HG02973 (cell line): ENCODE data around the gene IL1RAPL1.

Source experiments
- ATAC-seq: cut with Tn5 transposase; IDR thresholded peaks from one replicate; pipeline ENCODE4 v1.9.1; 2021; ENCODE audit warnings: moderate library complexity; ENCODE audit not compliant: unreplicated experiment

The IL1RAPL1 gene

DNA sequence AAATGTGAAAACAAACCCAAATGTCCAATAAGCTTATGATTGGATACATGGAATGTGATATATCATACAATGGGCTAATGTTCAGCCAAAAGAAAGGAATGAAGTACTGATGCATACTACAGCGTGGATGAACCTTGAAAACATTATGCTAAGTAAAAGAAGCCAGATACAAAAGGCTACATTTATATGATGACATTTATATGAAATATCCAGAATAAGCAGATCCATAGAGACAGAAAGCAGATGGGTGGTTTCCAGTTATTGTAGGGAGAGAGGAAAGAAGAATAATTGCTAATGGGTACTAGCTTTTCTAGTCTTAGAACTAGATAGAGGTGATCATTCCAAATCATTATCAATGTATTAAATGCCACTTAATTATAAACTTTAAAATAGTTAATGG, 801.3 kb downstream of the IL1RAPL1 start:
- ATAC-seq = no peak

DNA sequence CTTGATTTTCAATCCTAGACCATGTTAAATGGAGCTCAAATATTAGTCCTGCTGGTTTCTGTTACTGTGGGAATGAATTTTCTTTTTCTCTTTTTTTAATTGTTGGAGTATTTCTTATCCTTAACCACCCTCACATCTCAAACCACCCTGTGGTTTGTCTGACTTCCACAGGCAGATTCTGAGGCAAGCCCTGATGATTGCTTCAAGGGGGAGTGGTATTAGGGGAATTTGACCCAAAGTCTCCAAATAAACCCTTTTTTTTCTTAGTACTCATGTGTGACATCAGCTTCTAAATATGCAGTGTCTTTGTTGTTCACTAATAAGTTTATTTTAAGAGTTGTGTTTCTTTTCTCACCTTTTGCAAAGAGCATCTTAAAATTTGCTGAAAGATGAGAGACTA, 810.3 kb downstream of the IL1RAPL1 start:
- no peak for ATAC-seq

DNA sequence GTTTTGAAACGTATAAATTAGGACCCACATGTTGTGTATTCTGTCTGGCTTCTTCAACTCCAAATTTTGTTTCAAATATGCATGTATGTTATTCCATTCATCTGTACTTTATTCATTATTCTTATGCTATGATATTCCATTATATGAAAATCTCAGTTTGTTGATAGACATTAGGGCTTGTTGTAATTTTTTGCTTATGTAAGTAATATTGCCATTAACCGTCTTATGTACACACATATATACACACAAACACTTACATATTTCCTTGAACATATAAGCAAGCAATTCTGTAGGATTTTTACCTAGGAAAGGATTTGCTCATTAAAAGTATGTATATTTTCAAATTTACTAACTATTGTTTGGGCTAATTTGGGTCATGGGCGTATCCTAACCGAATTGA, 820.1 kb downstream of the IL1RAPL1 start:
- ATAC-seq = no peak

DNA sequence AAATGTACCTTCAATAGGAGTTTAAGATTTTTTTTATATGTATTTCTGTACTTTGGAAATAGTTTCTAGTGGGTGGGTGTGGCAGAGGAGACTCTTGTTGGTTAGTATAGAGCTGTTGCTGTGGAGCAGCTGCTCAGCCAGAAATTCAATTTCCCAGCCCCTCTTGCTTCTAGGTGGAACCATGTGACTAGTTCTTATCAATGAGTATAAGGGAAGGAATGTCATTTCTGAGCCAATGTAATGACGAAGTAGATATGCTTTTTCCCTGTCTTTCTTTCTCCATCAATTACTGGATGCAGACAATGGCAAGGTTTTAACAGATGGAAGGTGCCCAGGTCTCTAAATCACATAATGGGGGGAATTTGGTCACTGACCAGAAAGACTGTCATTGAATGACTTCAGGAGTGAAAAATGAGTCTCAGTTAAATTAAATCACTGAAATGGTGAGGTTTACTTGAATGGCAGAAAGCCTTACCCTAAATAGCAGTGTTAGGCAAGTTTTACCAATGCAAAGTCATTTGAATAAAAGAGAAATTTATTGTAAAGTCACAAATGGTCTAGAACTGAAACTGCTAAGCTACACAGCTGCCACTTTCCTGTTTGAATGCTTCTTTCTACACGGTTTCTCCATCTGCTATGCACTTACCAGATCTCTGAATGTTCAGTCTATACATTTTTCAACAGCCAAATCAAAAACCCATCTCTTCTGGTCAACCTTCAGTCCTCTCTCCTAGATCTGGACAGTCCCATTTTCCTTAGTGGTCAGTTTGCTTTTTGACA, 832.7 kb downstream of the IL1RAPL1 start:
- ATAC-seq = no peak

DNA sequence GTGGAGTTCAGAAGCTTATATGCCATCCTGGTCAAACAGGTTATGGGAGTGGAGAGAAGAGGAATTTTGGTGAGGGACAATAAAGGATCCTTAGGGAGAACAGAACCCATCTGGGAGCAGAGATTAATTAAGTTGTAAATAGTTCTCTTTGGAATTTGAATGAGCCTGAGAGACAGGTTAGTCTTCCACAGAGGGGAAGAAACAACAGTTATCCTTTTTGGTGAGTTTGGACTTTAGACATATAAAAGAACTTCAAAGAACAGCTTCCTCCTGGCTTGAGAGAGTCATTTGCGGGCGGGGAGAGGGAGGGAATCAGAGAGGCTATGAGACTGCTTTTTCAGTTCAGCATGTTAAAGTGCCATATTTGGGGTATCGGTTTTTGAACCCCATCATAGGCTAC, 834.8 kb downstream of the IL1RAPL1 start:
- no peak for ATAC-seq

DNA sequence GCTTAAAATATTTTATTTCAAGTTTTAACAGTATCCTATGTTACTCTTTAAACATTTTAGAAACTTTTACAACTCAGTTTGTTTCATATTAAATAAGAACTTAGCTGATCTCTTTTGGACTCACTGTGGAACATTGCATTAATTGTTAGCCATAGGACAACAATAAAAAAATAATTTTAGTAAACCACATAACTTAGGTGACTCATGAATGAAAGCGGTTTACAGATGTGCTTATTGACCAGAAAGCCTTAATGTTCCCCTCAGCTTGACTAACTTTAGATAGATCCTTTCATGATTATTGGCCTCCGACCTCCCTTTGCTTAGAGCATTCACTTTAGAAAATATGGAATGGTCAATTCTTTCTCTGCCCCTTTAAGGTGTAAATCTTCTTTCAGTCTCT, 844.6 kb downstream of the IL1RAPL1 start:
- no peak for ATAC-seq

DNA sequence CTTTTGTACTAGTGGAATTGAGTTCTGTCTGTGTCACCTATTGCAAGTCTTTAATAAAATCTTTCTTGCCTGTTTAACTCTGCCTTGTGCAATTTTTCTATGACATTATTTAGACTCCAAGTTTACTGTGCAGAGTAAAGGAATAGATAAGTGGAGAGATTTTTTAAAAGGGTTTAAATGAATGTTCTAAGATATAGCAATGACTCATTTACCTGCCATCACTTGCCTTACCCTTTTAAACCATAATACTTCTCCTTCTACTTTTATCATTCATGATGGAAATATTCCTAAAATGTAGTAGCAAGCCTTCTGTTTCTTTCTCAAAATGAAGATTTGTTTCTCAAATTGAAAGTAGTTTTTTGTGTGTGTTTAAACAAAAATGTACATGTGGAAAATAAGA, 845.3 kb downstream of the IL1RAPL1 start:
- no peak for ATAC-seq

DNA sequence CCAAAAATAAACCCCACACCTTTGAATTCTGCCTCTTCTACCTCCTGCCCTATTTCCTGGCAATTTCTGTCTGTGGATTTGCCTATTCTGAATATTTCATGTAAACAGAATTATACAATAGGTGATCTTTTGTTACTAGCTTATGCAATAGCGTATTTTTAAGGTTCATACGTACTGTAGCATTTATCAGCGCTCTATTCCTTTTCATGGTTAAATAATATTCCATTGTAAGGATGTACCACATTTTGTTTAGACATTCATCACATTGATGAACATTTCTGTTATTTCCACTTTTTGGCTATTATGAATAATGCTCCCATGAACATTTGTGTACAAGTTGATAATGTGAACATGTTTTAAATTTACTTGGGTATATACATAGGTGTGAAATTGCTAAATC, 847.7 kb downstream of the IL1RAPL1 start:
- ATAC-seq = no peak

DNA sequence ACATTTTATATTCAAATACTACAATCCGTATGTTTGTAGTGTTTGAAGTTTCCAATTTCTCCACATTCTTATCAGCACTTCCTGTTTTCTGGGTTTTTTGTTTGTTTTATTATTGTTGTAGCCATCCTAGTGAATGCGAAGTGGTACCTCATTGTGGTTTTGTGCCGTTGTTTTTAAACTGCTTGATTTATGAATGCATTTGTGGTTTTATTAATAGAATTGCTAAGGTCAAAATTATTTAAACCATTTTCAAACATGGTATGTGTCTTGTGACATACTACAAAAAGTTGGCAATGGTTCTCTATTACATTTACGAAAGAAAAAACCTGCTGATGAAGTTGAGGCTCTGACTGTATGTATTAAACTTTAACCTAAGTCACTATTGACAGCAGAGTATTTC, 848.1 kb downstream of the IL1RAPL1 start:
- no peak for ATAC-seq

DNA sequence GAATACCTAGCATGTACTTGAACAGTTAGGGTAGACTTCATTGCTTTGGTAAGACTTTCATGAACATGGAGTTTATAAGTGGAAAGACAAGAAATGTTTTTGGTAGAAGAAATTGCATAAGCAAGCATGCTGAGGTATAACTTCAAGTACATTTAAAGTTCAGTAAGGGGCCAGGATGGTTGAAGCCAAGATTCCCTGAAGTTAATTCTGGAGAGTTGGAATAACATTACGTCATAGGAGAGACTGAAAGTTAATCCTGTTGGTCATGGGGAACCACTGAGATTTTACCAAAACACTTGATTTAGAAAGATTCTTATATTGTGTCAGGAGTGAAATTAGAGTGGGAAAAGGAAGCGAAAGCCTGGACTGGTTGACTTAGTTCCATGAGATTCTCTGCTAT, 860.6 kb downstream of the IL1RAPL1 start:
- ATAC-seq = no peak

DNA sequence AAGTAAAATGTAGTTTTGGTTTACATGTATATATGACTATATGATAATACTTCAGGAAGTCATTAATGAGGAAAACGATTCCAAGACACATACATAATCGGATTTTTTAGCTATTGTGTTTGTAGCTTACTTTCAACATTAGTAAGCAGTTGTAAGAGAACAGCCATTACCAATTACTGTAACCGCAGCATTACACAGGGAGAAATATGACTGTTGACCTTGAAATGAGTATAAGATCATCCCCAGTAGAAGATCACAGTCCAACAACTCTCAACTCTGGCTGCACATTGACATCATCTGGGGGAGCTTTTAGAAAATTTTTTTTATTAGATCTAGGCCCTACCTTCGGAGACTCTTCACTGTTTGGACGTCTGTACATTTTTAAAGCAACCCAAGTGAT, 866.1 kb downstream of the IL1RAPL1 start:
- ATAC-seq = no peak

DNA sequence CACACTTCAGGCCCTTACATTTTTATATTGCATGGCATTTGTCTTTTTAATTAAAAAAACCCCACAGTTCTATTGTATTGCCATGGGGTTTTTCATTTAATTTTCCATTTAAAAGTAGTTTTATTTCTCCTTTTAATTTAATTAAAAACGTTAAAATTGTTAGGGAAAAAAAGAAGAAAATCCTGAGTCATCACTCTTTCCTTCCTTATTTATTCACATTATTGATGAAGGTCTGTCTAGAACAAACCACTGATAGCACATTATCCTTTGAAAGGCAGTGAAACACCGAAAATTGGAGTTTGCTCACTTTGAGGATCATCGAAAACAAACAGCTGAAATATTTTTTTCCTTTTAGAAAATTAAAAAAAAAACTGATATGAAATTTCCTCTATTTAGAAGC, 868.5 kb downstream of the IL1RAPL1 start:
- no peak for ATAC-seq

DNA sequence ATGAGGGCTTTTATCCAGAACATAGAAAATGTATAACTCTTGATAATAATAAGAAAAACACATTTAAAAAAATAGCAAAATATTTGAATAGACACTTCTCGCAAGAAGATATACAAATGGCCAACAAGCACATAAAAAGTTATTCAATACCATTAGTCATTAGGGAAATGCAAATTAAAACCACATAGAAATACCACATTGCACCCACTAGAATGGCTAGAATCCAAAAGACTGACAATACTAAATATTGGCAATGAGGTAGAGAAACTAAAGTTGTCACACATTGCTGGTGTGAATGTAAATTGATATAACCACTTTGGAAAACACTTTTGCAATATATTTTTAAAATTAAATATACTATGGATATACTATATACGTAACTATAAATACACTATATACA, 873.8 kb downstream of the IL1RAPL1 start:
- no peak for ATAC-seq

DNA sequence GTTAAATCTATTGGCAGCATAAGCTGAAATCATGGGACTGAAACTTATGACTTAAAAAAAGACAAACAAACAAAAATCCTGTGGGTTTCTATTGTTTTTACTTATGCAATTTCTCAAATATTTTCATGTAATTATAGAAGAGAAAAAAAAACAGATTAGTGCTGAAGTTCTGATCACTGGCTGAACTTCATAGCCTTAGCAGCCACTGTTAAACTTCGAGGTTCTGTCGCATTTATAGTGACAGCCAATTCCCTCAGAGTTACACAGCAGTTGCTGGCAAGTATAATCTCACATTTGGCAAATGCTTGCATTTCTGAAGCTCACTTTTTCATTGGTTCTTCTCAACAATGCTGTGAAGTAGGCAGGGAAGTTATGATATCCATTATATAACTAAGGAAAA, 879.2 kb downstream of the IL1RAPL1 start:
- no peak for ATAC-seq

DNA sequence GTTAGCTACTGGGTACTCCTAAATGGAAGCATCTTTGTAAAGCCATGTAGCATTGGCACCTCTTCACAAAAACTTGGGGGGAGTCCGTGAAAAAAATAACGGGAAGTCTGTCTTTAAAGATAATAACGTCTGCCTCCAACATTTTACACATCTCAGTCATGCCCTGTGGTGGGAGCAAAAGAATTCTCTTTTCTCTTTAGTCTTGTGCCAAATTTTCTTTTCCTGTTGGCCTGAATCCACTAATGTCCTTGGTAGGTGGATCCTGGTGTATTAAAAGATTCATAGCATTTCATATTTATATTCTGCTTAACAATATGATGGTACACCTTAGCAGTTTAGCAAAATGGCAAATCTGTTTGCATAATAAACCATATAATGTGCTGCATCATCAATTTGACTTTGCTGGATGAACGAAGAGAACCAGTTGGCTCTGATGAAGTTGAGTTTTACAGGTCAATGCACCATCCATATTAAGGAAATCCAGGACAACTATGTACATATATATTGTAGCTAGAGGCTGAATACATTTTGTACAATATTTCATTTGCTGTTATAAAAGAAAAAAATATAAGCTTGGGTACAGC, 881.8 kb downstream of the IL1RAPL1 start:
- ATAC-seq = no peak

DNA sequence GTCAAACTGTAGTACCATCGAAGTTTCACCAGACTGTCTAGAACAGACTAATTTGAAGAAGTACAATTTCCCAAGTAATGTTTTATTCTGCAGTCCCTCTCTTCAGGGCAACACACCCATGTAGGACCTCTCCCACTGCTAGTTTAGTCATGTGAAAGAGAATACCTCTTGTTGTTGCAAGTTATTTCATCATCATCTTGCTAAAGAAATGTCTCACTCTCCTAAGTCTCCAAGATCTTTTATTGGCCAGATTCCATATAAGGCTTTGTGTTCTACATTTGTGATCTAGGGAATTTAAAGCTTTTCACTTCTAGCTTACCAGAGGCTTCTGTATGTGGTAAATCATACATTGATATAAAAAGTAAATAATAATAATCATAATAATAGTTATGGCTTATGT, 882.8 kb downstream of the IL1RAPL1 start:
- no peak for ATAC-seq

DNA sequence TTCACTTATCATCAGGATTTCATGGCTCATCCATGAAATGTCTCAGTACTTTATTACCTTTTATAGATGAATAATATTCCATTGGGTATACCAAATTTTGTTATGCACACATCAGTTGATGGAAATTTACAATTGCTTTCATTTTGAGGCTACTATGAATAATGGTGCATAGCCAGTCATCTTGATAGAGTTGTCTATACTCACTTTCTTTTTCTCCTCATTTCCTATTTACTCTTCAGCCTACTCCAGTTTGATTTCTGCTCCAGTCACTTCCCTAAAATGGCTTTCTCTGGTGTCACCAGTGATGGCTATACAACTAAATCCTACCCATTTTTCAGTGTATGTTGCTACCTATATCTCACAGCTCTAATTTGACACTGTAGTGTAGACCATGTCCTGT, 884.6 kb downstream of the IL1RAPL1 start:
- ATAC-seq = peak; percentile 46

DNA sequence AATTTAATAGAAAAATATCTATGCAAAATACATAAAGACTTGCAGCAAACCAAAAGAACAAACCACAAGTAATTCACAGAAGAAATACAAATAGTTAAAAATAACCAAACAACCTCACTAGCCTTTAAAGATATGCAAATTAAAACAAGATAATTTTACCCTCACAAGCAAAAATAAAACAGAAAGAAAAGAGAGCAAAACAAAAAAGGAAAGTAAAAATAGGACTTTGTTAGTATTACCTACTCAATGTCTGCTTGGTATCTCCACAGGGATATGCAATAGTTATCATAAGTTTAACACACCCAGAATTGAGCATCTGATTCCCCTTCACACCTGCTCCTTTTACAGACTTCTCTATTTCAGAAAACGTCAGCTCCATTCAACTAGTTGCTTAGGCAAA, 890.6 kb downstream of the IL1RAPL1 start:
- ATAC-seq = peak; percentile 27

DNA sequence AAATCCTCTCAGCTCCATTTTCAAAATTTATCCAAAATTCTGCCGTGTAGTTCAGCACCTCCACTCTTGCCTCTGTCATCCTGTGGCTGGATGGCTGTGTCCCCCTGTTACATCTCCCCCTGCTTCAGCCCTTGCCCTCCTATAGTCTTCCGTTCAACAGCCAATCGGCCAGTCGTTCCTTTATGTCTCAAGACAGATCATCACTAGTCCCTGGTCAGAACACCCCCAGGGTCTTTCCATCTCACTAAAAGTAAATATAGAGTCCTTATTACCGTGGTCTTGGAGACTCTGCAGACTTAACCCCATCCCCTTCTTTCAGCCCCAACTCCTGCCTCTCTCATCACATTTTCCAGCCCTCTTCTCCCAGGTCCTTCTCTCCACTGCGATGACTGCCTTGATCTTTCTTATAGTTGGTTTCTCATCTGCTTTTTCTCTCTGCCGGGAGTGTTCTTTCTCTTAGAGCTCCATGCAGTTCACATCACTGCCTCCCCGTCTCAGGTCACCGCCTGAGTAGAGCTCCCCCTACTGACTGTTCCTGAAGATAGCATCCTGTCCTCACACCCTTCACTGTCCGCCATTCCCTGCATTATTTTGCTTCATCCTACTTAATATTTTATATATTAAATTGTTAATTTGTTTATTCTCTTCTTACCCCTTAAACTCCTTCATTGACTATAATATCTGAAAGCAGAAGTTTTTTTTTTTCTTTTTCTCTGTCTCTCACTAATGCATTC, 891.3 kb downstream of the IL1RAPL1 start:
- peak; percentile 92 for ATAC-seq

DNA sequence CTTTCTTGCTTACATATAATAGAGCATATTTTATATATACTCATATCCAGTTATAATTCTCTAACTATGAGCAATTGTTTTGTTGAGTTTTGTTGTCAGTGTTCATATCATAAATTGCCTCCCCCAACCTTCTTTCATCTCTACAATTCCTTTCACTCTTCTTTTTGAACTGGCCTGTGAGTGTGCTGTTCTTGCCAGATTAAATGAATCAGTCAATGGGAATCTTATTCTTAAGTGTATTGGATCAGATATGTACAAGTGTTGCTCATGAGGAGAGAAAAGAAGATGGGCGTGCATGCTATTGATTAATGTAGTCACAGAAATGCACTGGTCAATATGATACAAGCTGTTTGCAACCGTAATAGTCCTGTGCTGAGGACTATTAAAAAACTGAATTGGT, 900.0 kb downstream of the IL1RAPL1 start:
- ATAC-seq = no peak

DNA sequence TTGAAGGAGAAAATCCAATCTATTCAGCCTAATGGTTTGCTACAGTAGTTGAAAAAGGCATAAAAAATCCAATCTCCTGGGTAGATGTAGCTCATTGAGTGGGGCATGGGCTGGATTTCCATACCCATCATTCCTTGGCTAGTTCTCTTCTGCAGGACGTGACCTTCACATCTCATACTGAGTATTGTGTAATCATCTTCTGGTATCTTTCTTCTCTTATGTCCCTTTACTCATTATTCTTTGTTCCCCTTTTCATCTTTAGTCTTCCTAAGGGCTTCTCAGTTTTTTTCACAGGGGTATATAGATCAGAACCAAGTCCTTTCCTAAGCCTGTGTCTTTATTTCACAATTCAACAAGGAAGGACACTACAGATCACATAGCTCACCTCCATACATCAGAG, 900.5 kb downstream of the IL1RAPL1 start:
- no peak for ATAC-seq

DNA sequence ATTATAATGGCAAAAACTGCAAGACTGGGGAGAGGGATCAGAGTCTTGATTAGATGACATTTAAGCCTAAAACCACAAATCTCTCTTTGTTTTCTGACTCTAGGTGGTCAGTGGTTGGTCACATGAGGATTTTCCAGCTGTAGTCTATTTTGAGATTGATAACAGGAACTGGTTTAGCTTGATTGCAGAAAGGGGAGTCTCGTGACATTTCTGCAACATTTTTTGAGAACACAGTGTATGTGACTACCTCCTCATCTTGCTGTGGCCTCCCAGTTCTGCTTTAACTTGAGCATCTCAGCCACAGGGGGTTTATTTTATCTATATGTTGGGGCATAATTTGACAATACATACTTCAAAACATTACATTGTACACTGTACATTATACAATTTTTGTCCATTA, 901.7 kb downstream of the IL1RAPL1 start:
- ATAC-seq = no peak
